ENCODE measurements around the gene CLDN8. TPM values are rescaled to one million over a fixed set of nuclear protein-coding genes. Genes with fewer than 3 reads are reported as not detected.

Gene CLDN8
- total RNA-seq, 5 donors from 2014 or later (not counting 1 experiment from before 2014, with no cell fraction given): not detected

GRCh38 chr21:30211071-30211470 is 4.8 kb downstream of the CLDN8 start:
- Histone ChIP-seq H3K4me3 (ENCODE audit: control insufficient read depth in 1 of 2, extremely low read depth in 1 of 2, low read length in 1 of 2) (no peak overlapping the region), H3K27ac (ENCODE audit: low read length) (no peak overlapping the region), H3K9me3 (no peaks in the 10 kb centered on the region), H3K36me3 (ENCODE audit: control insufficient read depth in 2 of 2, extremely low read depth in 1 of 2, insufficient read depth in 1 of 2, low read length in 1 of 2) (no peaks in the 10 kb centered on the region), H3K4me1 (ENCODE audit: control insufficient read depth in 1 of 2, extremely low read depth in 1 of 2, insufficient read depth in 2 of 2, low read length in 2 of 2) (no peaks in the 10 kb centered on the region), H3K27me3 (replicated peaks in 1 of 2; ENCODE audit: control insufficient read depth in 2 of 2, extremely low read depth in 1 of 2, insufficient read depth in 2 of 2, low read length in 1 of 2) (no peaks in the 10 kb centered on the region)
- H3K9me3 Mint-ChIP-seq: peaks cover 0 to 4% (median 0%) of the 10 kb centered on the region in 3 donors
- CTCF ChIA-PET: no interaction called here
- no peak for DNase-seq
- peaks cover 0 to 4% of the 10 kb centered on the region in 2 donors for H3K27me3 Mint-ChIP-seq
- no peaks in the 10 kb centered on the region for H3K4me1 Mint-ChIP-seq
- H3K4me3 Mint-ChIP-seq: no peak overlapping the region
- ATAC-seq (replicated peaks in 1 of 4): no peak
- H3K36me3 Mint-ChIP-seq: no peaks in the 10 kb centered on the region
- no CpG with 5 or more reads among the region's 1 CpG for WGBS (ENCODE audit: insufficient coverage)
- POLR2A ChIA-PET: no interaction called here
- H3K27ac Mint-ChIP-seq: no peak overlapping the region

- 86% methylated on average over 2 of the region's 5 CpGs for WGBS (ENCODE audit: insufficient coverage)
- no peaks in the 10 kb centered on the region for H3K4me1 ChIP-seq (ENCODE audit: control insufficient read depth in 1 of 2, extremely low read depth in 1 of 2, insufficient read depth in 2 of 2, low read length in 2 of 2)
- no peaks in the 10 kb centered on the region for H3K36me3 Mint-ChIP-seq
- CTCF ChIA-PET: no interaction called here
- no peaks in the 10 kb centered on the region for H3K4me1 Mint-ChIP-seq
- no peaks in the 10 kb centered on the region for H3K27me3 ChIP-seq (replicated peaks in 1 of 2; ENCODE audit: control insufficient read depth in 2 of 2, extremely low read depth in 1 of 2, insufficient read depth in 2 of 2, low read length in 1 of 2)
- H3K27me3 Mint-ChIP-seq: peaks cover 0 to 4% of the 10 kb centered on the region in 2 donors
- DNase-seq: no peak
- no peak overlapping the region for H3K4me3 ChIP-seq (ENCODE audit: control insufficient read depth in 1 of 2, extremely low read depth in 1 of 2, low read length in 1 of 2)
- POLR2A ChIA-PET: no interaction called here
- peaks cover 0 to 4% (median 0%) of the 10 kb centered on the region in 3 donors for H3K9me3 Mint-ChIP-seq
- no peaks in the 10 kb centered on the region for H3K36me3 ChIP-seq (ENCODE audit: control insufficient read depth in 2 of 2, extremely low read depth in 1 of 2, insufficient read depth in 1 of 2, low read length in 1 of 2)
- H3K4me3 Mint-ChIP-seq: no peak overlapping the region
- no peaks in the 10 kb centered on the region for H3K9me3 ChIP-seq
- ATAC-seq (replicated peaks in 1 of 4): no peak
- H3K27ac ChIP-seq (ENCODE audit: low read length): no peak overlapping the region
- H3K27ac Mint-ChIP-seq: no peak overlapping the region
Measured at GRCh38 chr21:30209601-30210000, 6.3 kb downstream of the CLDN8 start.

GRCh38 chr21:30207252-30207579 is 8.7 kb downstream of the CLDN8 start:
- Histone ChIP-seq H3K27me3 (replicated peaks in 1 of 2; ENCODE audit: control insufficient read depth in 2 of 2, extremely low read depth in 1 of 2, insufficient read depth in 2 of 2, low read length in 1 of 2) (no peaks in the 10 kb centered on the region), H3K27ac (ENCODE audit: low read length) (no peak overlapping the region), H3K36me3 (ENCODE audit: control insufficient read depth in 2 of 2, extremely low read depth in 1 of 2, insufficient read depth in 1 of 2, low read length in 1 of 2) (no peaks in the 10 kb centered on the region), H3K4me3 (ENCODE audit: control insufficient read depth in 1 of 2, extremely low read depth in 1 of 2, low read length in 1 of 2) (no peak overlapping the region), H3K4me1 (ENCODE audit: control insufficient read depth in 1 of 2, extremely low read depth in 1 of 2, insufficient read depth in 2 of 2, low read length in 2 of 2) (no peaks in the 10 kb centered on the region), H3K9me3 (no peaks in the 10 kb centered on the region)
- Mint-ChIP-seq H3K36me3 (no peaks in the 10 kb centered on the region), H3K9me3 (peaks cover 0 to 4% (median 0%) of the 10 kb centered on the region in 3 donors), H3K4me3 (no peak overlapping the region), H3K27me3 (peaks cover 0 to 4% of the 10 kb centered on the region in 2 donors), H3K4me1 (no peaks in the 10 kb centered on the region), H3K27ac (no peak overlapping the region)
- ChIA-PET CTCF (no interaction called here), POLR2A (no interaction called here)
- no peak for ATAC-seq (replicated peaks in 1 of 4)
- DNase-seq: no peak
- no CpG with 5 or more reads among the region's 1 CpG for WGBS (ENCODE audit: insufficient coverage)

GRCh38 chr21:30206551-30207251 is 9.2 kb downstream of the CLDN8 start:
- Mint-ChIP-seq H3K9me3 (peaks cover 0 to 4% (median 0%) of the 10 kb centered on the region in 3 donors), H3K27ac (no peak overlapping the region), H3K4me1 (no peaks in the 10 kb centered on the region), H3K36me3 (no peaks in the 10 kb centered on the region), H3K27me3 (peaks cover 0 to 4% of the 10 kb centered on the region in 2 donors), H3K4me3 (no peak overlapping the region)
- ChIA-PET POLR2A (no interaction called here), CTCF (no interaction called here)
- Histone ChIP-seq H3K9me3 (no peaks in the 10 kb centered on the region), H3K27ac (ENCODE audit: low read length) (no peak overlapping the region), H3K27me3 (replicated peaks in 1 of 2; ENCODE audit: control insufficient read depth in 2 of 2, extremely low read depth in 1 of 2, insufficient read depth in 2 of 2, low read length in 1 of 2) (no peaks in the 10 kb centered on the region), H3K4me3 (ENCODE audit: control insufficient read depth in 1 of 2, extremely low read depth in 1 of 2, low read length in 1 of 2) (no peak overlapping the region), H3K4me1 (ENCODE audit: control insufficient read depth in 1 of 2, extremely low read depth in 1 of 2, insufficient read depth in 2 of 2, low read length in 2 of 2) (no peaks in the 10 kb centered on the region), H3K36me3 (ENCODE audit: control insufficient read depth in 2 of 2, extremely low read depth in 1 of 2, insufficient read depth in 1 of 2, low read length in 1 of 2) (no peaks in the 10 kb centered on the region)
- no CpG with 5 or more reads among the region's 7 CpGs for WGBS (ENCODE audit: insufficient coverage)
- ATAC-seq (replicated peaks in 1 of 4): no peak
- no peak for DNase-seq

GRCh38 chr21:30200000-30200399 is 15.9 kb downstream of the CLDN8 start:
- Histone ChIP-seq H3K9me3 (no peaks in the 10 kb centered on the region), H3K27ac (ENCODE audit: low read length) (no peak overlapping the region), H3K4me1 (ENCODE audit: control insufficient read depth in 1 of 2, extremely low read depth in 1 of 2, insufficient read depth in 2 of 2, low read length in 2 of 2) (no peaks in the 10 kb centered on the region), H3K4me3 (ENCODE audit: control insufficient read depth in 1 of 2, extremely low read depth in 1 of 2, low read length in 1 of 2) (no peak overlapping the region), H3K36me3 (ENCODE audit: control insufficient read depth in 2 of 2, extremely low read depth in 1 of 2, insufficient read depth in 1 of 2, low read length in 1 of 2) (no peaks in the 10 kb centered on the region), H3K27me3 (replicated peaks in 1 of 2; ENCODE audit: control insufficient read depth in 2 of 2, extremely low read depth in 1 of 2, insufficient read depth in 2 of 2, low read length in 1 of 2) (no peaks in the 10 kb centered on the region)
- Mint-ChIP-seq H3K36me3 (no peaks in the 10 kb centered on the region), H3K9me3 (peaks cover 0 to 5% (median 0%) of the 10 kb centered on the region in 3 donors), H3K27ac (no peak overlapping the region), H3K4me1 (no peaks in the 10 kb centered on the region), H3K4me3 (no peak overlapping the region), H3K27me3 (no peaks in the 10 kb centered on the region)
- 100% methylated on average over 1 of the region's 2 CpGs for WGBS (ENCODE audit: insufficient coverage)
- ATAC-seq (replicated peaks in 1 of 4) (no peak), DNase-seq (no peak)
- ChIA-PET CTCF (no interaction called here), POLR2A (no interaction called here)

GRCh38 chr21:30194701-30195299 is 21.1 kb downstream of the CLDN8 start:
- Histone ChIP-seq H3K4me1 (ENCODE audit: control insufficient read depth in 1 of 2, extremely low read depth in 1 of 2, insufficient read depth in 2 of 2, low read length in 2 of 2) (no peaks in the 10 kb centered on the region), H3K36me3 (ENCODE audit: control insufficient read depth in 2 of 2, extremely low read depth in 1 of 2, insufficient read depth in 1 of 2, low read length in 1 of 2) (no peaks in the 10 kb centered on the region), H3K9me3 (no peaks in the 10 kb centered on the region), H3K27me3 (replicated peaks in 1 of 2; ENCODE audit: control insufficient read depth in 2 of 2, extremely low read depth in 1 of 2, insufficient read depth in 2 of 2, low read length in 1 of 2) (no peaks in the 10 kb centered on the region), H3K27ac (ENCODE audit: low read length) (no peak overlapping the region), H3K4me3 (ENCODE audit: control insufficient read depth in 1 of 2, extremely low read depth in 1 of 2, low read length in 1 of 2) (no peak overlapping the region)
- no peaks in the 10 kb centered on the region for H3K4me1 Mint-ChIP-seq
- ChIA-PET POLR2A (no interaction called here), CTCF (no interaction called here)
- no CpG with 5 or more reads among the region's 2 CpGs for WGBS (ENCODE audit: insufficient coverage)
- ATAC-seq (replicated peaks in 1 of 4) (no peak), DNase-seq (no peak)
- no peaks in the 10 kb centered on the region for H3K36me3 Mint-ChIP-seq
- no peaks in the 10 kb centered on the region for H3K9me3 Mint-ChIP-seq
- no peaks in the 10 kb centered on the region for H3K27me3 Mint-ChIP-seq
- H3K4me3 Mint-ChIP-seq: no peak overlapping the region
- H3K27ac Mint-ChIP-seq: no peak overlapping the region
